GM19035 (cell line): Measurements from ENCODE around the gene MLXIP.

Experiments
- ATAC-seq: cut with Tn5 transposase; IDR thresholded peaks from one replicate; pipeline ENCODE4 v1.9.1; 2021; ENCODE audit not compliant: unreplicated experiment

The MLXIP gene

GRCh38 chr12:122182887-122183587 is 104.5 kb downstream of the MLXIP start, which contains the start of gene LRRC43:
Gene LRRC43 (plus strand): TSS chr12:122183123. CDS start chr12:122183145, 22 bp downstream.
- no peak for ATAC-seq

- no peak for ATAC-seq
These were observed 105.0 kb downstream of the MLXIP start for GRCh38 chr12:122183588-122183940.

DNA sequence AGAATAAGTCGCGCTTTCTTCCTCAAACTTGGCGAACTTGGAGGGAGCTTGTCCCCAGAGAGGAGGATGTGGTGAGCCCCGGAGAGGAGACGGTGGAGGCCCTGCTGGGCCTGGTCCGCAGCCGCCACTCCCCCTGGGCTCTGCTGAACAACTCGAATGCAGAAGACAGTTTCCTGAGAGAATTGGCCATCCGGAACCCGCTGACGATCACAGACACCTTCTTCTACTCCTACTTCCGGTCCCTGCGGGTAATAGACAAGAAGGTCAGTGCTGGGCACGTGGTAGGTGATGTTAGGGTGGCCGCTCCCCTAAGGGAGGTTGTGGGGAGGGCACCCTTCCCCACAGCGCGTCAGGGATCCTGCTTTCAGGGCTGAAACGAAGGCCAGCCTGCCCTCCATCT is 106.0 kb downstream of the MLXIP start:
- no peak for ATAC-seq

DNA sequence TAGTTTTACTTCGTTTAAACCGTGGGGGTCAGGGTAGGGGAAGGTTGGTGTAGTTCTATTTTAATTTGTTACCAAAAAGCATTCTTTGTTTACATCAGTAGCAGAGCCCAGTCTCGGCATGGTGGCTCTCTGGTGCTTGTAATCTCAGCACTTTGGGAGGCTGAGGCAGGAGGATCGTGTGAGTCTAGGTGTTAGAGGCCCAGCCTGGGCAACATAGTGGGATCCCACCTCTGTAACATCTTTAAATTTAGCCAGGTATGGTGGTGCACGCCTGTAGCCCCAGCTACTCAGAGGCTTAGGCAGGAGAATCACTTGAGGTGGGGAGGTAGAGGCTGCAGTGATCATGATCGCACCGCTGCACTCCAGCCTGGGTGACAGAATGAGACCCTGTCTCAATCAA is 106.5 kb downstream of the MLXIP start:
- no peak for ATAC-seq

- no peak for ATAC-seq
These were observed 107.0 kb downstream of the MLXIP start for GRCh38 chr12:122185494-122186082.

GRCh38 chr12:122187466-122187865 is 108.9 kb downstream of the MLXIP start:
- no peak for ATAC-seq

GRCh38 chr12:122189626-122190475 is 111.3 kb downstream of the MLXIP start:
- ATAC-seq: no peak

- no peak for ATAC-seq
These were observed 112.5 kb downstream of the MLXIP start for GRCh38 chr12:122190842-122191668.

- ATAC-seq: no peak
These were observed 113.9 kb downstream of the MLXIP start for GRCh38 chr12:122192441-122192840.

- no peak for ATAC-seq
These were observed 116.2 kb downstream of the MLXIP start for GRCh38 chr12:122194804-122195203.

- no peak for ATAC-seq
These were observed 116.8 kb downstream of the MLXIP start for GRCh38 chr12:122195405-122195804.
